OCI-LY7 (cell line): ENCODE measurements around the gene CCR5.

ENCODE experiments used
- CTCF ChIP-seq: fragments of 200-600 bp; sonication (generic); conservative IDR thresholded peaks from 2 replicates; pipeline ENCODE4 v1.5.1; 2014; ENCODE audit warnings: mild to moderate bottlenecking, antibody characterized with exemption, low read length, moderate library complexity, mixed read lengths
- EZH2phosphoT487 ChIP-seq: fragments of 200-600 bp; sonication (generic); IDR thresholded peaks from 2 replicates; pipeline ENCODE4 v1.6.1; 2018; ENCODE audit warnings: low read depth, borderline replicate concordance, mild to moderate bottlenecking, mixed run types, antibody characterized with exemption, low read length, moderate library complexity, mixed read lengths

GRCh38 chr3:46321461-46322104 lies 49.2 kb upstream of the CCR5 start:
- TF ChIP-seq CTCF (no peak), EZH2phosphoT487 (no peak)
